ENCODE data around the gene GALNT7.
A peak's percentile ranks its signal among the peaks of the same experiment; 100 is the strongest.

Gene GALNT7

DNA sequence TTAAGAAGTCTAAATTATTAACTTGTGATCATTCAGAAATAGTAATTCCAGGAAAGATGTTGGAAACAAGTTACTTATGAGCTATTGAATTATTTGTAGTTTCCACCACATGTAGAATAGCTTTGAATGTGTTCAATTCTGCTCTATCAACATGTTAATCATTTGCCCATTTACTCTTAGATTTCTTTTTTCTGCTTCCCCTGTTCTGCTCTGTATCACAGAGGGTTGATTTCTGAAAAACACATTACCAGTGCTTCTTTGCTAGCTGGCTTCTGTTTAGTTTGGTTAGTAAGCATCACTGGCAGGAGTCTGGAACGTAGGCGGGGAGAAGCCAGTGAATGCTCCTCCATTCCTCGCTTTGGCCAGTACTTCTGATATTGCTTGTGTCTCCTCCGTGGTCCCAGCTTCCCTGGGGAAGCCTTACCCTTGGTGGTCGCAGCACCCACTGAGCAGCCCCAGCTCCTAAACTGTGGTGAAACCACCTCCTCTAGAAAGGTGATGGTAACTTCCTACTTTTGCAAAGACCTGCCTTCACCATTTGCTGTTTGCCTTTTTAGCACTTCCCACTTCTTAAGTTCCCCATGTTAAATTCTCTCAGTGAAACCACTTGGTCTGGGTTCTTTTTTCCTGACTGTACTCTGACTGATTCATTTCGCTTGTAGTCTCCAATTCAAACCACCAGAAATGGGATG, 40.3 kb upstream of the GALNT7 start:
- DNase-seq (ENCODE audit: low read depth) = peak; percentile 46
- TF ChIP-seq MYC (IDR thresholded peaks at IDR 0.05; ENCODE audit: low read depth, low read length) (no peak), POLR2A (IDR thresholded peaks at IDR 0.05; ENCODE audit: extremely low read depth, insufficient read length) (no peak)
- TF ChIP-seq, protein P1, sequence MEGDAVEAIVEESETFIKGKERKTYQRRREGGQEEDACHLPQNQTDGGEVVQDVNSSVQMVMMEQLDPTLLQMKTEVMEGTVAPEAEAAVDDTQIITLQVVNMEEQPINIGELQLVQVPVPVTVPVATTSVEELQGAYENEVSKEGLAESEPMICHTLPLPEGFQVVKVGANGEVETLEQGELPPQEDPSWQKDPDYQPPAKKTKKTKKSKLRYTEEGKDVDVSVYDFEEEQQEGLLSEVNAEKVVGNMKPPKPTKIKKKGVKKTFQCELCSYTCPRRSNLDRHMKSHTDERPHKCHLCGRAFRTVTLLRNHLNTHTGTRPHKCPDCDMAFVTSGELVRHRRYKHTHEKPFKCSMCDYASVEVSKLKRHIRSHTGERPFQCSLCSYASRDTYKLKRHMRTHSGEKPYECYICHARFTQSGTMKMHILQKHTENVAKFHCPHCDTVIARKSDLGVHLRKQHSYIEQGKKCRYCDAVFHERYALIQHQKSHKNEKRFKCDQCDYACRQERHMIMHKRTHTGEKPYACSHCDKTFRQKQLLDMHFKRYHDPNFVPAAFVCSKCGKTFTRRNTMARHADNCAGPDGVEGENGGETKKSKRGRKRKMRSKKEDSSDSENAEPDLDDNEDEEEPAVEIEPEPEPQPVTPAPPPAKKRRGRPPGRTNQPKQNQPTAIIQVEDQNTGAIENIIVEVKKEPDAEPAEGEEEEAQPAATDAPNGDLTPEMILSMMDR (IDR thresholded peaks at IDR 0.05; ENCODE audit: low read depth, low read length) = no peak
- TF ChIP-seq, protein P2, sequence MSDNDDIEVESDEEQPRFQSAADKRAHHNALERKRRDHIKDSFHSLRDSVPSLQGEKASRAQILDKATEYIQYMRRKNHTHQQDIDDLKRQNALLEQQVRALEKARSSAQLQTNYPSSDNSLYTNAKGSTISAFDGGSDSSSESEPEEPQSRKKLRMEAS (IDR thresholded peaks at IDR 0.05; ENCODE audit: low read depth, low read length) = no peak
- H3K4me3 ChIP-seq (ENCODE audit: low read depth, low read length) = no peak overlapping the region

DNA sequence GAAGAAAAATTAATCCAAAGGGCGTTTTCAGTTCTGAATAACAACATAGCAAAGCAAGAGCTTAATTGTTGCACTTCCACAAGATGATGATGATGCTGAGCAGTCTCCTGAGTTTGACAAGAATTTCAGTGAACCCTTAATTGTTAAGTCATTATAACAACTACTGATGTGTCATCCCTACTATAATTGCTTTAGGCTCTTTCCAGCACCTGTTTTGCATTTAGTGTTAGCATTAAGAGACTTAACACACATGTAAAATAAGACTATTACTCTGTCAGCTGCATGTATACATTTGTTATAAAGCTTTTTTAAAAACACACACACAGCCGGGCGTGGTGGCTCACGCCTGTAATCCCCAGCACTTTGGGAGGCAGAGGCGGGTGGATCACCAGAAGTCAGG, 37.9 kb upstream of the GALNT7 start:
- no peak for DNase-seq (ENCODE audit: low read depth)
- H3K4me3 ChIP-seq (ENCODE audit: low read depth, low read length) = no peak overlapping the region
- TF ChIP-seq, protein P1 (IDR thresholded peaks at IDR 0.05; ENCODE audit: low read depth, low read length) = no peak
- no peak for TF ChIP-seq MYC (IDR thresholded peaks at IDR 0.05; ENCODE audit: low read depth, low read length)
- TF ChIP-seq, protein P2 (IDR thresholded peaks at IDR 0.05; ENCODE audit: low read depth, low read length) = no peak
- no peak for TF ChIP-seq POLR2A (IDR thresholded peaks at IDR 0.05; ENCODE audit: extremely low read depth, insufficient read length)

DNA sequence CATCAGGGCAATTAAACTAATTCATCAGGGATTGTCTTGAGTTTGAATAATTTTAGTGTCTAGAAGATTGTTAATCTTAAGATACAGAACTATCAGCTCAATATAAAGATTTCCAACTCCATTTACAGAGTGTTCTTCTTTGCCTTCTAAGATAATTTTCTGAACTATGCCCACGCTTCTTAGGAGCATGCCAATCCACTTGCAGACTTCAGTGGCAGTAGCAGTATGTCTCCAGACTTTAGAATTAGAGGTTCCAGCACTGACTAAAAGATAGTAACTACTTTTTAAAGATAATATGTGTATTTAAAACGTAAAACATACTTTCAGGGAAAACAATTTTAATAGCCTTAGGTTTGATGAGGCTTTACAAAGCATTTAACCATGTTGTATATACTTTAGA, 34.2 kb upstream of the GALNT7 start:
- no peak overlapping the region for H3K4me3 ChIP-seq (ENCODE audit: low read depth, low read length)
- no peak for DNase-seq (ENCODE audit: low read depth)
- TF ChIP-seq POLR2A (IDR thresholded peaks at IDR 0.05; ENCODE audit: extremely low read depth, insufficient read length) = no peak
- TF ChIP-seq, protein P2 (IDR thresholded peaks at IDR 0.05; ENCODE audit: low read depth, low read length) = no peak

DNA sequence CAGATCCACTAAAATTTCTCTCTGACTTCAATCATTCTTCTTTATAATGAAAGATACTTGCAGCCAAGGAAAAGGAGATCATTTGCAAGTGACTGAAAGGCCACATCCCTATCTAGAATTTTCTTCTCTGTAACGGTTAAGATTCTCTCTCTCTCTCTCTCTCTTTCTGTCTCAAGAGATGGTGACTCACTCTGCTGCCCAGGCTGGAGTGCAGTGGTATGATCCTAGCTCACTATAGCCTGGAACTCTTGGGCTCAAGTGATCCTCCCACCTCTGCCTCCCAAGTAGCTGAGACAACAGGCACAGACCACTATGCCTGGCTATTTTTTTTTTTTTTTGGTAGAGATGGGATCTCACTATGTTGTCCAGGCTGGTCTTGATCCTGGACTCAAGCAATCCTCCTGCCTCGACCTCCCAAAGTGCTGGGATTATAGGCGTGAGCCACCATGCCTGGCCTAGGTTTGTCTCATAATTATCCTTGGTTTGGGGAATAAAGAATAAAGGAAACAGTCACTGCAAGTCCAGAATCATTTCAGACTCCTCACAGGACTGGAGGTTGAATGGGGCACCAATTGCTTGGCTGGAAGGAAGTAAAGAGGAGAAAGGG, 33.3 kb upstream of the GALNT7 start:
- TF ChIP-seq MYC (IDR thresholded peaks at IDR 0.05; ENCODE audit: low read depth, low read length) = no peak
- no peak for TF ChIP-seq POLR2A (IDR thresholded peaks at IDR 0.05; ENCODE audit: extremely low read depth, insufficient read length)
- TF ChIP-seq, protein P2 (IDR thresholded peaks at IDR 0.05; ENCODE audit: low read depth, low read length) = no peak
- TF ChIP-seq, protein P1 (IDR thresholded peaks at IDR 0.05; ENCODE audit: low read depth, low read length) = no peak
- no peak overlapping the region for H3K4me3 ChIP-seq (ENCODE audit: low read depth, low read length)
- DNase-seq (ENCODE audit: low read depth) = peak; percentile 7

DNA sequence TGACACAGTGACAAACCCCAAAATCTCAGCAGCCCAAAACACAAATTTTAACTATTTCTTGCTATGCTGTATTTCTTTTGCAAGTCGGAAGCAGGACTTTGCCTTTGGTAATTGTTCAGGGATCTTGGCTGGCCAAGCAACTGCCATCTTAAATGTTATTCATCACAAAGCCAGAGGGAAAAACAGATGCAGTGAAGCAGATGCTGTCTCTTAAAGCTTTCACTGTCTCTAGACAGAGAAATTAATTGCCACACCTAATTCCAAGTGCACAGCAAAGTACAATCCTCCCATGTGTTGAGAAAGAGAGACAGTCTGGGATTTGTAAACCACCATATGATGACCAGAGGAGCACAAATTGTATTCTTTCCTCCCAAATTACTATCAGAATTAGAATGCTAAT, 30.0 kb upstream of the GALNT7 start:
- TF ChIP-seq, protein P2 (IDR thresholded peaks at IDR 0.05; ENCODE audit: low read depth, low read length) = no peak
- TF ChIP-seq, protein P1 (IDR thresholded peaks at IDR 0.05; ENCODE audit: low read depth, low read length) = no peak
- no peak for TF ChIP-seq POLR2A (IDR thresholded peaks at IDR 0.05; ENCODE audit: extremely low read depth, insufficient read length)
- no peak for TF ChIP-seq MYC (IDR thresholded peaks at IDR 0.05; ENCODE audit: low read depth, low read length)
- no peak overlapping the region for H3K4me3 ChIP-seq (ENCODE audit: low read depth, low read length)
- DNase-seq (ENCODE audit: low read depth) = no peak

DNA sequence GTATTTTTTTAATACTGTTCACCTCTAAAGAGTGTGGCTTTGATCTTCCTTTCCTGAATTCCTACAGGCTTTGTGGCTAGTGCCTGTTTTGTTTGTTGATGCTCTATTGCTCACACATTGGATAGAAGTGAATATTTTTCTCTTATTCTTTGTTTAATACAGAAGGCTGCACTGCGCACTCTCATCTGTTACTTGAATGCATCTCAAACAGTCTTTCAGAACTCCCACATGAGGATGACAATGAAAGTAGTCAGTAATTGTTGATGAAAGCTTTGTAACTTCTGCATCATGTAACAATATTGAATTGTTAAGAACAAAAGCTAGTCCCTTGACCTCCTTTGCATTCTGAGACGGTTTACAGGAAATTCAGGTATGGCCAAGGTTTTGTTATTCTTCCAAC, 29.1 kb upstream of the GALNT7 start:
- TF ChIP-seq, protein P2 (IDR thresholded peaks at IDR 0.05; ENCODE audit: low read depth, low read length) = no peak
- TF ChIP-seq, protein P1 (IDR thresholded peaks at IDR 0.05; ENCODE audit: low read depth, low read length) = no peak
- TF ChIP-seq POLR2A (IDR thresholded peaks at IDR 0.05; ENCODE audit: extremely low read depth, insufficient read length) (no peak), MYC (IDR thresholded peaks at IDR 0.05; ENCODE audit: low read depth, low read length) (no peak)
- DNase-seq (ENCODE audit: low read depth) = no peak
- H3K4me3 ChIP-seq (ENCODE audit: low read depth, low read length) = no peak overlapping the region
